GM21529 (cell line): ENCODE results near the gene UBN2.
"Not testable (repeated sequence)": the region's sequence is repeated elsewhere in the genome, so short reads cannot be mapped to it uniquely, and the experiment has no call there.

Experiments used
- ATAC-seq: cut with Tn5 transposase; IDR thresholded peaks from one replicate; pipeline ENCODE4 v1.9.1; 2021; ENCODE audit not compliant: unreplicated experiment

UBN2 gene

DNA sequence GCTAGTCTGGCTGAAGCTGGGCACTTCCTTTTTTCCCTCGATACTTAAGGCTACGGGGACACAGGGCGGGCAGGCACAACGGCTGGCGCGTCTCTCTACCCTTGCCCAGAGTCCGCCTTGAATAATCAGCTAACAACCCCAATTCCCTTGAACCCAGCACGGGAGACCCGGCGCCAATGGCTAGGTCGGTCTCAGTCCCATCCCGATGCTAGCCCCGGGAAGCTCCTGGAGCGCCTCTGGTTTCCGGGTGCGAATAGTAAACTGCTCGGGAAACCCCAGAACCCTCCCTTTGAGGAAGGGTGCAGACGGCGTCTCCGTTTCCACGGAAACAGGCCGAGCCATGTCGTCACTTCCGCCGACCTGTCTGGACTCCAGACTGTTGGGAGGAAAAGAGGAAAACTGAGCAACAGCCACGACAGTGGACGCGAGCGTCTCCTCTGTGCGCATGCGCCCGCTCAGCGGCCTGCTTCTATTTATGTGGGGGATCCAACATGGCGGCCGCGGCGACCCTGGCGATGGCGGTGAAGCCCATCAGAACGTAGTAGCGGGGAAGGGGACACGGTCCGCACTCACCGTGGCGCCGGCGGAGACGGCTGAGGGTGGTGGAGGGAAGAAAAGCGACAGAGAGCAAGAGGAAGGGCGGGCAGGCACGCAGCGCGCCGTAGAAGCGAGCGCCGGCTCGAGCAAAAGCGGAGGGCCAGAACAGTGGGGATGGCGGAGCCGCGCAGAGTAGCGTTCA lies at the start of gene UBN2:
UBN2 (plus strand) TSS at position 464 of the 739 bp plus-strand sequence; CDS start at position 712, 248 bp downstream.
- ATAC-seq, result peak; percentile 97

DNA sequence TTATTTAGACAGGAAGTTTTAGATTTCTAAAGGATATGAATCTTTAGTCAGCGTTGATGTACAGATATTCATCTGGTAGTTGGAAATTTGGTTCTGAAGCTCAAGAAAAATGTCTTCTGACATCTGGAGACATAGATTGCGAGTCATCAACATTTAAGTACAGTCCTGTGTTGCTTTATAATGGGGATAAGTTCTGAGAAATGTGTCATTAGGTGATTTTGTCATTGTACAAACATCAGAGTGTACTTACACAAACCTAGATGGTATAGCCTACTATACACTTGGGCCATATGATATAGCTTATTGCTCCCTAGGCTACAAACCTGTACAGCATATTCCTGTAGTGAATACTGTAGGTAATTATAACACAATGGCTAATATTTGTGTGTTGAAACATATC lies 49.6 kb upstream of the UBN2 start:
- ATAC-seq, result no peak

DNA sequence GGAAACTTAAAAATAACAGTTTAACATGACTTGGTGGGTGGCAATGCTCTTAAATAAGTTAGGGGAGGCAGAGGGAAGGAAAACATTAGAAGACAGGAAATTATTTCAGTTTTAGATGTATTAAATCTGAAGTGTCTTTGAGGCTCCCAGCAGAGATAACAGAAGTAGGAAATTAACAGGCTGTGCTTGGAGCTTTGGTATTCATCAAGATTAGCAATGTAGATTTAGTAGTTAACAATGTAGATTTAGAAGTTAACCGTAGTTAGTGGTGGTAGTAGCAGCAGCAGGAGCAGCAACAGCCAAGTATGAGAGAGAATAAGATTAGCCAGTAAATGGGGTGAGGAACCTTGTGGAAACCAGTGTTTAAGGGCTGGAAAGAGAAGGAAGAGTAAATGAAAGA lies 48.7 kb upstream of the UBN2 start:
- no peak for ATAC-seq

DNA sequence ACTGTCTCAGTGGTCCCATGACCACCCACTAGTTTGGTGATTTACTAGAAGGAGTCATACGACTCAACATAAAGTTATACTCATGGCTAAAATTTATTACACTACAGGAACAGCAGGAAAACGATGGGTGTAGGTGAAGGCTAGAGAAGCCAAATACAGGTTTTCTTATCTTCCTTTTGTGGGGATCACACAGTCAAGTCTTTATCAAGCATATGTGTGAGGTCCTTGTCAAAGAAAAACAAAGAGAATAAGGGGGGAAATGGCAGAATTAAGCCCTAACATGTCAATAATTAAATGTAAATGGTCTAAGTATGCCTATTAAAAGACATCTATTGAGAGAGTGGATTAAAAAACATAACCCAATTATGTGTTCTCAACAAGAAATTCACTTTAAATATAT lies 47.8 kb upstream of the UBN2 start:
- no peak for ATAC-seq

DNA sequence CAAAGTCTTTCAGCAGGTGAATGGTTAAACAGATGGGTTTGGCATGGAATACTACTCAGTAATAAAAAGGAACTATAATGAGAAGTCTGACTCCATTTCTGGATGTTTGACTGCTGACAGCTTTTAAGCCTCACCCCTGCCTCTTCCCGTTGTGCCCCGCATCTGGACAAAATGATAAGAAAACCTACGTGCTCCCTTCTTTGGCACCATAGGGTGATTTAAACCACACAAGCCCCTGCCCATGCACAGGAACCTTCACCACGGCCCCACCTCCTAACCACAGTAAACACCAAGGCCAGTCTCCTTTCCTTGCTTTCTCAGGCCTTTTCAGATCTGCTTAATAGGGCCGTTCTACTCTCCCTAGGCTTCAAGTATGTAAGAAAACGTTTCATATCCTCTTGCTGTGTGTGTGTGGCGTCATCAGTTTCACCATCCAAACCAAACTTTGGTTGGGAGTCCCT lies 47.1 kb upstream of the UBN2 start:
- no peak for ATAC-seq

DNA sequence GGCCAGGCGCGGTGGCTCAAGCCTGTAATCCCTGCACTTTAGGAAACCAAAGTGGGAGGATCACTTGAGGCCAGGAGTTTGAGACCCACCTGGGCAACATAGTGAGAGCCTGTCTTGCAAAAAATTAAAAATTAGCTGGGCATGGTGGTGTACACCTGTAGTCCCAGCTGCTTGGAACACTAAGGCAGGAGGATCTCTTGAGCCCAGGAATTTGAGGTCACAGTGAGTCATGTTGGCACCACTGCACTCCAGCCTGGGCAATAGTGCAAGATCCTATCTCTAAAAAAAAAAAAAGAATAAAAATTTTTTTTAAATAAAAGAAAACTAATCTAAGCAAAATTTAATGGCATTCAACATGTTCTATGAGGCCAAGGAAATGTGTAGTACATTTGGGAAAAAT lies 44.9 kb upstream of the UBN2 start:
- ATAC-seq, result no peak

DNA sequence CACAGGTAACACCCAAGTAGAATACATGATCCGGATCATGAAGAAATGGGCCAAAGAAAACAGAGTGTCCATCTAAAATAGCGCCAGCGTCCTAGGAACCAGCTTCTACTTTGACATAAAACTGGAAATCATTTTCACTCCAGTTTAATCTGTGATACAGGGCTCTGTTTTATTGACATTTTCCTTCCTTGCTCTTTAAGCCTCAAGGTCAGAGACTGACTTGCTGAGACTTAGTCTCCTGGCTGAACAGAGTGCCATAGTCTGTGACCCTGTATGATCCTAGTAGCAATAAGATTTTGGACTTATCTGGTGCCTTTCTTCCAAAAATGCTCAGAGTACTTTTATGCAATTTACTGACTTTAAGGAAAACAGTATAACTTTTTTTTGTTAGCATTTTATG lies 41.7 kb upstream of the UBN2 start:
- ATAC-seq, result no peak

DNA sequence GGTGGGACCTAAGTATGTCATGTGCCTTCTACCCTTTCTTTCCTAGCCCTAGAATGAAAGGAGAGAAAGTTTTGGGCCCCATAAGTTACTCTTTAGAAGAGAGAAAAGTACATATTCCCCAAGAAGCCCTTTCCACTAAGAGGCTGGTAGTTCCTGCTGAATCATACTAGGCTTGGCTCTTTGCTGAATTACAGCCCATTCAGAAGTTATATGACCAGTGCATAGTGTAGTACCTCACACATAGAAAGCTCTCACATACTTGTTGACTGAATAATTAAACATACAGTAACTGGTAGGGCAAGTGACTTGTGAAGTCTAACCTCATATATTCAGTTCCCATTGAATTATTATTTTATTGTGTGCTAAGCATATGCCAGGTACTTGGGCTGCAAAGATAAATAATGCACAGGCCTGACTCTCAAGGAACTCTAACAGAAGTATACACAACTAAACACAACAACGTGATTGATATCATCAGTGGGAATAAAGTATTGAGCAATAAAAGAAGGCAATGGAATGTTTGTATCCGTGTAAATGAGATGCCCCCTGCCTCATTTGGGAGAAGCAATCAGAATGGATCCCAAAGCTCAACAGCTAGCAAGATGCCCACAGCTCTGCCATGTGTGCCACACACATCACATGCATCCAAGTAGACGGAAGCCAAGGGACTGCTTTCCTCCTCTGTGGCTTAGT lies 38.9 kb upstream of the UBN2 start:
- no peak for ATAC-seq

DNA sequence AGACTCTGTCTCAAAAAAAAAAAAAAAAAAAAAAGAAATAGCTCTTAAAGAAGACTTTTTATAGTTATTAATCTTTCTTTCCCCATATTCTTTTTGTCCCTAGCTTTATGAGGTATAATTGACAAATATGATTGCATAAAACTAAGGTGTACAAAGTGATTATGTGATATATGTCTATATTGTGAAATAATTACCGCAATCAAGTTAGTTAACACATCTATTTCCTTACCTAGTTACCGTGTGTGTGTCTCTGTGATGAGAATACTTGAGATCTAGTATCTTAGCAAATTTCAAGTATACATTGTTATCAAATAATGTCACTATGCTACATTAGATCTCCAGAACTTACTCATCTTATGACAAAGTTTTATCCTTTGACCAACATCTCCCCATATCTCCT lies 30.7 kb upstream of the UBN2 start:
- no peak for ATAC-seq

DNA sequence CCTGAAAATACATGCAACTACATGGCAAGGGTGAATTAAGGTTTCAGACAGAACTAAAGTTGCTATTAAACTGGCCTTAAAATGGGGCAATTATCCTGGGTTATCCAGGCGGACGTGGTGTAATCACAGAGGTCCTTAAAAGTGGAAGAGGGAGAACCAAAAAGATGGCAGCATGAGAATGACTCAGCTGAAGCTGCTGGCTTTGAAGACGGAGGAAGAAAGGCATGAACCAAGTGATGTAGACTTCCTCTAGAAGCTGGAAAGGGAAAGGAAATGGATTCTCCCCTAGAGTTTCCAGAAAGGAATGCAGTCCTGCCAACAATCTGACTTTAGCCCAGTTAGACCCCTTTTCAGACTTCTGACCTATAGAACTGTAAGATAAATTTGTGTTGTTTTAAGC lies 27.0 kb upstream of the UBN2 start:
- ATAC-seq, result no peak

DNA sequence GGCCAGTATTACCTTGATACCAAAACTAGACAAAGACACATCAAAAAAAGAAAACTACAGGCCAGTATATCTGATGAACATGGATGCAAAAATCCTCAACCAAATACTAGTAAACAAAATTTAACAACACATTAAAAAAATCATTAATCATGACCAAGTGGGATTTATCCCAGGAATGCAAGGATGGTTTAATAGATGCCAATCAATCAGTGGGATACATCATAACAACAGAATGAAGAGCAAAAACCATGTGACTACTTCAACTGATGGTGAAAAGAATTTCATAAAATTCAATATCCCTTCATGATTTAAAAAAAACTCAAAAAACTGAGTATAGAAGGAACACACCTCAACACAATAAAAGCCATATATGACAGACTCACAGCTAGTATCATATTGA lies 25.2 kb upstream of the UBN2 start:
- ATAC-seq, result no peak

DNA sequence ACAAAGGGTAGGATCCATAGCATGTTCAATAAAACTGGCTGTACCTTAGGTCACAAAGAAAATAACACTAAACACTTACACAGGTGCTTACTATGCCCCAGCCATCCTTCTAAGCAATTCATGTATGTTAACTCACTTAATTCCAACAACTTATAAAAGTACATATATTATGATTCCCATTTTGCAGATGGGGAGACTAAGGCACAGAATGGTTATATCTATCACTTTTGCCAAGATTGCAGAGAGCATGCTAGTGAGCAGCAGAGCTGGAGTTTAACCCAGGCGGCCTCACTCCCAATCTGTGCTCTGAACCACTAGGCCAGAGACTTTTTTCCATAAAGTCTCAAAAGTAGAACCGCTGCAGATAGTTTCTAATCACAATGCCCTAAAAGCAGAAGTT lies 18.9 kb upstream of the UBN2 start:
- no peak for ATAC-seq

DNA sequence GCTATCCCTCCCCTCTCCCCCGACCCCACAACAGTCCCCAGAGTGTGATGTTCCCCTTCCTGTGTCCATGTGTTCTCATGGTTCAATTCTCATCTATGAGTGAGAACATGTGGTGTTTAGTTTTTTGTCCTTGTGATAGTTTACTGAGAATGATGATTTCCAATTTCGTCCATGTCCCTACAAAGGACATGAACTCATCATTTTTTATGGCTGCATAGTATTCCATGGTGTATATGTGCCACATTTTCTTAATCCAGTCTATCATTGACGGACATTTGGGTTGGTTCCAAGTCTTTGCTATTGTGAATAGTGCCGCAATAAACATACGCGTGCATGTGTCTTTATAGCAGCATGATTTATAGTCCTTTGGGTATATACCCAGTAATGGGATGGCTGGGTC lies 17.5 kb upstream of the UBN2 start:
- not testable (repeated sequence) for ATAC-seq

DNA sequence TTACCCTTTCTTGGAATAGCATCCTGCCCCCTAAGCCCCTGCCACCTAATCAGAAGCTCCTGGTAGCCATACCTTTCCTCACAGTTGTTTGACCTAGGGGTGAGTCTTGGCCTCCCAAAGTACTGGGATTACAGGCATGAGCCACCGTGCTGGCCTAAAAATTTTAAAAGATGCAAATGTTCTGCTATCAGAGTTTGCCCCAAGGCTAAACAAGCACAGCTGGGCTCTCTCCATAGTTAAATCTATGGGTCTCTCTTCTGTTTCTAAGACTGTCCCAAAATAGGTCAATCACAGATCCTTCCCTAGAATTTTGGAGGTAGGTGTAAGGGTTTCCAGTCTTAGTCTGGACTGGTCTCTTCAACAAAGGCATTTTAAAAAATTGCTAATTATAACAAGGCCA lies 12.9 kb upstream of the UBN2 start:
- no peak for ATAC-seq

DNA sequence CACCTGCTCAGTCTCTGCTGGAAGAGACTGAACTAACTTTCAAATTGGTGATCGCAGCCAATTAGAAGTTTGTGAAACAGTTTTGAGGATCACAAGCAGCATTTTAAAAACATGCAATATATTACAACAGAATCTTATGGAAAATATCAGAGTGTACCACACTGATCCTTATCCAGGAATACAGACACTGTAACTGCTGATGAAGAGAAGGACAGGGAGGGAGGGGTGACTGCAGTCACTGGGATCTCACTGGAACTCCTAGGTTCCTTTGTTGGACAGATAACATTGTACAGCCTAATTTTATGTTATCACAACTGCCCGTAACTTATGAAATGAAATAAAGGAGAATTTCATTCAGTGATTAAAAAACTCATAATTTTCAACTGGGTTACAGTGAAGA lies 6.8 kb upstream of the UBN2 start:
- ATAC-seq, result no peak

DNA sequence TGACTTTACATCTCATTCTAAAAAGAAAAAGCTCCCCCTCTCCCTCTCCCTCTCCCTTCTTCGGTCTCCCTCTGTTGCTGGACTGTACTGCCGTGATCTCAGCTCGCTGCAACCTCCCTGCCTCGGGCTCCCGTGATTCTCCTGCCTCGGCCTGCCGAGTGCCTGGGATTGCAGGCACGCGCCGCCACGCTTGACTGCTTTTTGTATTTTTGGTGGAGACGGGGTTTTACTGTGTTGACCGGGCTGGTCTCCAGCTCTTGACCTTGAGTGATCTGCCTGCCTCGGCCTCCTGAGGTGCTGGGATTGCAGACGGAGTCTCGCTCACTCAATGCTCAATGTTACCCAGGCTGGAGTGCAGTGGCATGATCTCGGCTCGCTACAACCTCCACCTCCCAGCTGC lies 6.2 kb upstream of the UBN2 start:
- not testable (repeated sequence) for ATAC-seq

DNA sequence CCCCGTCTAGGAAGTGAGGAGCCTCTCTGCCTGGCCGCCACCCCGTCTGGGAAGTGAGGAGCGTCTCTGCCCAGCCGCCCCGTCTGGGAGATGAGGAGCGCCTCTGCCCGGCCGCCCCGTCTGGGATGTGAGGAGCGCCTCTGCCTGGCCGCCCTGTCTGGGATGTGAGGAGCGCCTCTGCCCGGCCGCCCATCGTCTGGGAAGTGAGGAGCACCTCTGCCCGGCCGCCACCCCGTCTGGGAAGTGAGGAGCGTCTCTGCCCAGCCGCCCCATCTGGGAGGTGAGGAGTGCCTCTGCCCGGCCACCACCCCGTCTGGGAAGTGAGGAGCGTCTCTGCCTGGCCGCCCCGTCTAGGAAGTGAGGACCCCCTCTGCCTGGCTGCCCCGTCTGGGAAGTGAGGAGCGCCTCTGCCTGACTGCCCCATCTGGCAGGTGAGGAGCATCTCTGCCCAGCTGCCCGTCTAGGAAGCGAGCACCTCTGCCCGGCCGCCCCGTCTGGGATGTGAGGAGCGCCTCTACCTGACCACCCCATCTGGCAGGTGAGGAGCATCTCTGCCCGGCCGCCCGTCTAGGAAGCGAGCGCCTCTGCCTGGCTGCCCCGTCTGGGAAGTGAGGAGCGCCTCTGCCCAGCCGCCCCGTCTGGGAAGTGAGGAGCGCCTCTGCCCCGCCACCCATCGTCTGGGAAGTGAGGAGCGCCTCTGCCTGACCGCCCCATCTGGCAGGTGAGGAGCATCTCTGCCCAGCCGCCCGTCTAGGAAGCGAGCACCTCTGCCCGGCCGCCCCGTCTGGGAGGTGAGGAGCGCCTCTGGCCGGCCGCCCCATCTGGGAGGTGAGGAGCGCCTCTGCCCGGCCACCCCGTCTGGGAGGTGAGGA lies 5.5 kb upstream of the UBN2 start:
- not testable (repeated sequence) for ATAC-seq

DNA sequence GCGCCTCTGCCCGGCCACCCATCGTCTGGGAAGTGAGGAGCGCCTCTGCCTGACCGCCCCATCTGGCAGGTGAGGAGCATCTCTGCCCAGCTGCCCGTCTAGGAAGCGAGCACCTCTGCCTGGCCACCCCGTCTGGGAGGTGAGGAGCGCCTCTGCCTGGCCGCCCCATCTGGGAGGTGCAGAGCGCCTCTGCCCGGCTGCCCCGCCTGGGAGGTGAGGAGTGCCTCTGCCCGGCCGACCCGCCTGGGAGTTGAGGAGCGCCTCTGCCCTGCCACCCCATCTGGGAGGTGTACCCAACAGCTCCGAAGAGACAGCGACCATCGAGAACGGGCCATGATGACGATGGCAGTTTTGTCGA lies 4.9 kb upstream of the UBN2 start:
- not testable (repeated sequence) for ATAC-seq

DNA sequence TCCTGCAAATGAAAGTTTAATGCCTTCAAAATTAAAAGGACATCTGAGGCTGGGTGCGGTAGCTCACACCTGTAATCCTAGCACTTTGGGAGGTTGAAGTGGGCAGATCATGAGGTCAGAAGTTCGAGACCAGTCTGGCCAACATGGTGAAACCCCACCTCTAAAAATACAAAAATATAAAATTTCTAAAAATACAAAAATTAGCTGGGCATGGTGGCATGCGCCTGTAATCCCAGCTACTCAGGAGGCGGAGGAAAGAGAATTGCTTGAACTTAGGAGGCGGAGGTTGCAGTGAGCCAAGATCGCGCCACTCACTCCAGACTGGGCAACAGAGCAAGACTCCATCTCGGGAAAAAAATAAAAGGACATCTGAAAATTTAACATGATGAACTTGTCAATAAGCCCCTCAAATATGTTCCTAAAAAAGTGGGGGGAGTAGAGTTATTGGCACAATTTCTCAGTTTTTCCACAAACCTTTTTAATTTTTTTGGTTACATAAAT lies 4.0 kb upstream of the UBN2 start:
- not testable (repeated sequence) for ATAC-seq

DNA sequence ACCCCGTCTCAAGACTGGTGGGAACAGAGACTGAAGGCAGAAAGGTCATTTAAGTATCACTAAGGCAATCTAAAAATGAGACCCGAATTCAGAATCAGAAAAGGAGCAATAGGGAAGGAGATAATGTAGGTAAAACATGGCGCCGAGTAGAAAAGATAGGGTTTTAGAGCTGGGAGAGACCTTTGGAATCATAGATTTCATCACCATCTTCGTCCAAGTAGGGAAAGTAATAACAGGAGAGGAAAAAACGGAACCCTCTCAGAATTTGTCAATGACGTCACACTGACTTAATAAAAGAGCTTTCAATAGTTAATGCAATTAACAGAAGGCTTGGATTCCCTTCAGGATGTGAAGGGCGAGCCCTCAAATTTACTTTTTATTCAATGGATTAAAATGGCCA lies 1.0 kb upstream of the UBN2 start:
- no peak for ATAC-seq

DNA sequence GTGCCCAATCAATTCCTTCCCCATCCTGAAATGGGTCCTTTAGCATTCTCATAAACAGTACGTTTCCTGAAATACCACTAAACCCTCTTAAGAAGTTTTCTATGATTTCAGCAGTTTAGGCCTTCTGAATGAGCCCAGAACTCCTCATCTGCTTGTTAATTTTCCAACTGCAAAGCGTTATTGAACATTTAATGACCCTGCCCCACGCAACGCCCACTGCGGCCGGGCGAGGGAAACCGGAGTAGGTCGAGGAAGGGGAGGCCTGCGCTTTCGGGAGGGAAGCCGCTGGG lies 608 bp upstream of the UBN2 start:
- ATAC-seq, result no peak
